VCaP (cell line): ENCODE measurements around the gene MIAT.

Source experiments
- H3K27ac ChIP-seq: fragments of 450-650 bp; 2 replicates; pipeline ENCODE4 v1.5.1; 2017
- TF ChIP-seq, protein P1 (sequence below): fragments of 450-650 bp; conservative IDR thresholded peaks from 2 replicates; pipeline ENCODE4 v1.5.1; 2017; ENCODE audit warnings: mild to moderate bottlenecking, moderate library complexity

Gene MIAT

DNA sequence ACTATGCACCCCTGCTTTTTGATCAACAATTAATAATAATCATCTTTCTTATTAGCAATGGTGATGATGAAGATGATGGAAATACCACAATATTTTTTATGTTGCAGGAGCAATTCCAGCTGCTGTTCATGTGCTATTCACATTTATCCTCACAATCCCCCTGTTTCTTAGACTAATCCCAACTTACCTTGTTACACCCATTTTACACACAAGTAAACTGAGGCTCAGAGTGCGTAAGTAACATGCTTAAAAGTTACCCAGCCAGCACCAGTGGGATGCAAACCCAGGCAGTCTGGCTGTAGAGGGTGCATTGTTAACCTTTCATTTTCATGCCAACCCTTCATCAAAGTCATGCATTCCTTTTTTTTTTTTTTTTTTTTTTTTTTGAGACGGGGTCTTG lies 37.2 kb upstream of the MIAT start:
- H3K27ac ChIP-seq: no peak overlapping the region
- TF ChIP-seq, protein P1, sequence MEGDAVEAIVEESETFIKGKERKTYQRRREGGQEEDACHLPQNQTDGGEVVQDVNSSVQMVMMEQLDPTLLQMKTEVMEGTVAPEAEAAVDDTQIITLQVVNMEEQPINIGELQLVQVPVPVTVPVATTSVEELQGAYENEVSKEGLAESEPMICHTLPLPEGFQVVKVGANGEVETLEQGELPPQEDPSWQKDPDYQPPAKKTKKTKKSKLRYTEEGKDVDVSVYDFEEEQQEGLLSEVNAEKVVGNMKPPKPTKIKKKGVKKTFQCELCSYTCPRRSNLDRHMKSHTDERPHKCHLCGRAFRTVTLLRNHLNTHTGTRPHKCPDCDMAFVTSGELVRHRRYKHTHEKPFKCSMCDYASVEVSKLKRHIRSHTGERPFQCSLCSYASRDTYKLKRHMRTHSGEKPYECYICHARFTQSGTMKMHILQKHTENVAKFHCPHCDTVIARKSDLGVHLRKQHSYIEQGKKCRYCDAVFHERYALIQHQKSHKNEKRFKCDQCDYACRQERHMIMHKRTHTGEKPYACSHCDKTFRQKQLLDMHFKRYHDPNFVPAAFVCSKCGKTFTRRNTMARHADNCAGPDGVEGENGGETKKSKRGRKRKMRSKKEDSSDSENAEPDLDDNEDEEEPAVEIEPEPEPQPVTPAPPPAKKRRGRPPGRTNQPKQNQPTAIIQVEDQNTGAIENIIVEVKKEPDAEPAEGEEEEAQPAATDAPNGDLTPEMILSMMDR: no peak

GRCh38 chr22:26621663-26622062 lies 35.7 kb upstream of the MIAT start, which contains the start of gene CRYBA4:
TSS of gene CRYBA4 (plus strand) at chr22:26621963. CDS start at chr22:26622597, 634 bp downstream.
- H3K27ac ChIP-seq: peak within 1 kb of the TSS; percentile 15; the same call in 1 of the 2 replicates
- TF ChIP-seq, protein P1: no peak

DNA sequence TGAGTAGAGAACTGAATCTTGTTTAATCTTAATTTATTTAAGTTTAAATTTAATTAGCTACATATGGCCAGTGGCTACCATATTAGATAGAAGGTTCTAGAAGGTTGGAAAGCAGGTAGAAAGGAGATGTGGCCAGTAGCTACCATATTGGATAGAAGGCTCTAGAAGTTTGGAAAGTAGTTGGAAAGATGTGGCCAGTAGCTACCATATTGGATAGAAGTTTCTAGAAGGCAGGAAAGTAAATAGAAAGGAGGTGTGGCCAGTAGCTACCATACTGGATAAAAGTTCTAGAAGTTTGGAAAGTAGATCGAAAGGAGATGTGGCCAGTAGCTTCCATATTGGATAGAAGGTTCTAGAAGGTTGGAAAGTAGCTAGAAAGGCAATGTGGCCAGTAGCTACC lies 33.4 kb upstream of the MIAT start:
- H3K27ac ChIP-seq: no peak overlapping the region
- TF ChIP-seq, protein P1: no peak

- TF ChIP-seq, protein P1: no peak
Observed at GRCh38 chr22:26624803-26625202, 32.6 kb upstream of the MIAT start.

GRCh38 chr22:26629988-26630761 lies 27.2 kb upstream of the MIAT start:
- no peak overlapping the region for H3K27ac ChIP-seq
- TF ChIP-seq, protein P1: no peak

More at GRCh38 chr22:26624803-26625202, 32.6 kb upstream of the MIAT start:
- H3K27ac ChIP-seq: no peak overlapping the region

DNA sequence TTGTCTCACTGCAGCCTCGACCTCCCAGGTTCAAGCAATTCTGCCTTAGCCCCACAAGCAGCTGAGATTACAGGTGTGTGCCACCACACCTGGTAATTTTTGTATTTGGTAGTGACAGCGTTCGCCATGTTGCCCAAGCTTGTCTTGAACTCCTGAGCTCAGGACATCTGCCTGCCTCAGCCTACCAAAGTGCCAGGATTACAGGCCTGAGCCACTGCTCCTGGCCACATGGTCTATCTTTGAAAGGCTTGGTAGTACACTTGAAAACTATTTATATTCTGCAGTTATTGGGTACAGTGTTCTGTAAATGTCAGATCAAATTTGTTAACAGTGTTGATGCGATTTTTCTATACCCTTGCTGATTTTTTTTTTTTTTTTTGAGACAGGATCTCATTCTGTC lies 26.1 kb upstream of the MIAT start:
- H3K27ac ChIP-seq: no peak overlapping the region
- TF ChIP-seq, protein P1: no peak

DNA sequence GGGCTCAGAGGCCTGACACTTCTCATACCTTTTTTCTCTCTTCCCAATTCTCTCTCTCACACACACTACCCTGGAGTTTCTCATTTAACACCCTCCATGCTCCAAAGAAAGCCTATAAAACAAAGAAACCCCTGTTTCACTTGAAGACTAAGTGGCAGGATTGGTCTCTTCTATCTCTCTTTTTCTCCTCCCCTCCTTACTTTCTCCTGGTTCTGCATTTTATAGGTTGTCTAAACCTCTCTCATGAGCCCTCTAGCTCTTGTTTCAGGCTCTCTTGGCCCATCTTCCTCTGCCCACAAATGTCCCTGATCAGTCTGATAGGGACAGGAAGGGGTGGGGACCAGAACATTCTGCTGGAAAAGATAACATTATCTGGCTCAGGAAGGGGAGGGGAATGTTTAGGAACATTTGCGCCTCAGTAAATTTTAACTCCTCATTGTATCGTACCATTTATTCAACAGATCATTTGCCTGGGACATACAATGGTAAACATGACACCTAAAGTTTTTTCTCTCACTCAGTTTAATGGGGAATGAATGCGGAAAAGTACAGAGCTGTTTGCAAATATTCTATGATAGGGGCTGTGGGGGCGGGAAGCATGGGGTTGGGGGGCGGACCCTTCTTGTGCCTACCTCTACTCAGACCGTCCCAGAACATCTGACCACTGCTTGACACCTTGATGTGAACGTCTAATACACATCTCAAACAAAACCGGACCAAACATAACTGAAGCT lies 24.8 kb upstream of the MIAT start:
- H3K27ac ChIP-seq: 0 out of 2 replicates have a peak overlapping the region, but pooled peaks have one; percentile 11
- TF ChIP-seq, protein P1: no peak
